Occipital lobe (tissue), 2 donors: Measurements from ENCODE around the gene ARHGEF1. TPM values are rescaled to one million over a fixed set of nuclear protein-coding genes. Genes with fewer than 3 reads are reported as not detected.

Experiments used
- DNase-seq: peaks from one replicate; lab custom pipeline; 2025; lab: John Stamatoyannopoulos, UW
- total RNA-seq: library from RNA; depleted of rRNA; stranded (reverse); fragments of >200 nt; gene quantifications from one replicate; pipeline ENCODE4 v1.2.3, GENCODE V29; 2014

The ARHGEF1 gene
- total RNA-seq, 1 donor from 2014 or later = 8.7 TPM

DNA sequence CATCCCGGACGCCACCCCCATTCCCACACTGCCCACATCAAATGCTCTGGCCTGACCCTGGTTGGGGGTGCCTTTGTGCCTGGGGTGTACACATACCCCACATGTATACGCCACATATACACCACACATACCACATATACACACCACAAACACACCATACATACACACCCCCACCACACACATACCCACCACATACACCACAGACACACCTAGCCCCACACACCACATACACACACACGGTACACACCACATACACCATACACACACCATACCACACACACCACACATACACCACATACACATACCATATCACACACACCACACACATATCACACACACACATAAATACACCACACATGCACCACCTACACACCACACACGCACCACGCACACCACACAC, 35.1 kb downstream of the ARHGEF1 start:
- no peak for DNase-seq

DNA sequence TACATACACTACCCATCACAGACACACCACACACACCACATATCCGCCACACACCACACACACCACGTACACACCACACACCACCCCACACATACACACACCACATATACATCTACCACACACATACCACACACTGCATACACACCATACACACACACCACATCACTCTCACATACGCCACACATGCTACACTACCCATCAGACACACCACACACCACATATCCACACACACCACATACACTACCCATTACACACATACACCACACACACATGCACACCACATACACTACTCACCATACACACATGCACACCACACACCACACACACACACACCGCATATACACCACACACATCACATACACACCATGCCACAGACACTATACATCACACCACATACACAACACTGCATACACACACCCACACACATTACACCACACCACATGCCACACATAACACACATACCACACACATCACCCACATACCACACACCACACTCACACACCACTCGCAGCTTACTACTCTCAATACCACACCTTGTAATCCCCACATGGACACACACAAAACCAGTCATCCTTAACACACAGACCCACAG, 35.8 kb downstream of the ARHGEF1 start:
- DNase-seq = no peak

DNA sequence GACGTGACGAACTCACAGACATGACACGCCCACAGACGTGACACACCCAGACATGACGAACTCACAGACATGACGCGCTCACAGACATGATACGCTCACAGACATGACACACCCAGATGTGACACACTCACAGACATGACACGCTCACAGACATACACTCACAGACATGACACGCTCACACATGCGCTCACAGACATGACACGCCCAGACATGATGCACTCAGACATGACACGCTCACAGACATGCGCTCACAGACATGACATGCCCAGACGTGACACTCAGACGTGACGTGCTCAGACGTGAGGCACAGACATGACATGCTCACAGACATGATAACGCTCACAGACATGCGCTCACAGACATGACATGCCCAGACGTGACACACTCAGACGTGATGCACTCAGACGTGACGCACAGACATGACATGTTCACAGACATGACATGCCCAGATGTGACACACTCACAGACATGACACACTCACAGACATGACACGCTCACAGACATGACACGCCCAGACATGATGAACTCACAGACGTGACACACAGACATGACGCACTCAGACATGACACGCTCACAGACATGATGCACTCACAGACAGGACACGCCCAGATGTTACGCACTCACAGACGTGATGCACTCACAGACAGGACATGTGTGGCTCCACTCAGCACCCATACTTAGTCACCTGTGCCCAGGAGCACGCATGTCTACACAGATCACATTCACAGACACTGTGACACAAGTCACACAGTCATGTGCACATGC, 37.1 kb downstream of the ARHGEF1 start:
- DNase-seq = no peak

DNA sequence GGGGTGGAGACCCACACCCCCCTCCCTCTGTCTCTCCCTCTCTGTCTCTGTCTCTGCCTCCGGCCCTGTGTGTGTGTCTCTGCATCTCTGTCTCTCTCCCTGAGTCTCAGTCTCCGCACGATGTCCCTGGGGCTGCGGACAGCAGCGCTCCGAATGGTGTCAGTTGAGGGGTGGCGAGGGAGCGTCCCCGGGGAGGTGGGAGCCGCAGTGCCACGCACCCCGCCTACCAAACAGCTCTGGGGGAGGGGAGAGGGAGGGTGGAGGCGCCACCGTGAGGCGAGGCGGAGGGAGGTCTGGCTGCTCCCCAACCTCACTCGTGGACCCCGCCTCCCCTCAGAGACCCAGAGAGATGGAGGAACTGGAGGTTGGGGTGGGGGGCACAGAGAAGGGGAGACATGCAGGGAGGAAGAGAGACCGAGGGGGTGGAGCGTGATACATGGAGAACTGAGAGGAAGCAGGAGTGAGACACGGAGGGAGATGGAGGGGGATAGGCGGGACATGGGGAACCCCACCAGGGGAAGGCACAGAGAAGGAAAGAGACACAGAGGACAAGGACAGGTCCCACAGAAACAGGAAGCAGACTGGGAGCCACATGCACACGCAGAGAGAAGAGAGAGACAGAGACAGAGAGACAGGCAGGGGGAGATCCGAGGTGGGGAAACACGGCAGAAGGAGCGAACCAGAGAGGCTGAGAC, 38.0 kb downstream of the ARHGEF1 start:
- DNase-seq = no peak

DNA sequence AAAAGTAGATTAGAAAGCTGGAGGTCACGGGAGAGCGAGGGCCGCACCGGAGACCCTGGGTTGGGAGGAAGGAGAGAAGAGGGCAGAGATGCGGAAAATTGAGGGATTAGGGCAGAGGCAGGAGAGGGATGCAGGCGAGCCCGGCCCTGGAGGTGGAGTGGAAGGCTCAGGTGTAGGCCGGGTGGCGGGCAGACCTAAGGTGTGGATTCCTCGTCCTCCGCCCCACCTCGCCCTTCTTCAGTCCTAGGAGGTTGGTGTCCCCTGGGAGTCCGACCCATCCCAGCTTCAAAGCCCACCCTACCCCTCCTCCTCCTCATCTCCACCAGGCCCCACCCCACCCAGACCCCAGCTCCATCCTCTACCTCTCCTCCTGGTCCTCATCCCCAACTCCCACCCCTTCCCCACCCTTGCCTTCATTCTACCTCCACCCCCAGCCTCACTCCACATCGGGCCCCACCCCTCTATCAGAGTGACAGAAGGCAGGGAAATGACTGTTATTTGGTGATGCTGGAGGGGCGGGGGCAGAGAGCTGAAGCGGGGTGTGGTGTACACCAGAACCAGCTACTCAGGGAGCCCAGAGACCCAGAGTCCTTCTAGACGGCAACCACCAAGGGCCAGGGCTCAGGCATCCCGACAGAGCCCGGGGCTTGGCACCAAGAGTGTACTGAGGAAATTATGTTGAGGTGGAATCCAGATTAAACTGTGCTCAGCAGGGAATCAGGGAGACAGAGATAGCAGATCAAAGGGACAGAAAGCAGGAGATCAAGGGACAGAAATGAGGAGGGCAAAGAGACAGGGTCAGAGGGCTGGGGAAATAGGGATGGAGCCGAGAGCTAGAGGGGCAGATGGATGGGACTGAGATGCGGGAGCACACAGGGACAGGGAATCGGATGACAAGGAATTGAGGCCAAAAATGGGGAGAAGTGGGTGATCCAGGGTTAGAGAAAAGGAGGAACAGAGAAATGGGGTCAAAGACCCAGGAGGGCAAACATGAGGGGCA, 38.9 kb downstream of the ARHGEF1 start:
- DNase-seq = no peak

DNA sequence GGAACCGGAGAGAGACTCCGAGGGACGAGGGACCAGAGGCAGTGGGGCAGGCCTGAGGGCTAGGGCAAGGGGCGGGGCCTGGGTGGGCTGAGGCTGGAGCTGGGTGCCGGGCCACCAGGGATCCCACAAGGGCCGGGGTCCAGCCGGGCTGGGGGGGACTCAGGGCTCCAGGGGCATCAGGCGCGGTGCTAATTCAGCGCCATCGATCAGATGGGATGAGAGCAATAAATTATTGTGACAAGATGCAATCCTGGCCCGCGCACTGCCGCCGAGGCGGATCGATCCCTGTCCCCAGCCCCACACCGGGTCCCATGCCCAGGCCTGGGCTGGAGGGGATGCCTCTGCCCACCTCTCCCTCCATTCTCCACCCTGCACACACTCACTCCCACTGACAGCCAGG, 39.6 kb downstream of the ARHGEF1 start:
- no peak for DNase-seq

DNA sequence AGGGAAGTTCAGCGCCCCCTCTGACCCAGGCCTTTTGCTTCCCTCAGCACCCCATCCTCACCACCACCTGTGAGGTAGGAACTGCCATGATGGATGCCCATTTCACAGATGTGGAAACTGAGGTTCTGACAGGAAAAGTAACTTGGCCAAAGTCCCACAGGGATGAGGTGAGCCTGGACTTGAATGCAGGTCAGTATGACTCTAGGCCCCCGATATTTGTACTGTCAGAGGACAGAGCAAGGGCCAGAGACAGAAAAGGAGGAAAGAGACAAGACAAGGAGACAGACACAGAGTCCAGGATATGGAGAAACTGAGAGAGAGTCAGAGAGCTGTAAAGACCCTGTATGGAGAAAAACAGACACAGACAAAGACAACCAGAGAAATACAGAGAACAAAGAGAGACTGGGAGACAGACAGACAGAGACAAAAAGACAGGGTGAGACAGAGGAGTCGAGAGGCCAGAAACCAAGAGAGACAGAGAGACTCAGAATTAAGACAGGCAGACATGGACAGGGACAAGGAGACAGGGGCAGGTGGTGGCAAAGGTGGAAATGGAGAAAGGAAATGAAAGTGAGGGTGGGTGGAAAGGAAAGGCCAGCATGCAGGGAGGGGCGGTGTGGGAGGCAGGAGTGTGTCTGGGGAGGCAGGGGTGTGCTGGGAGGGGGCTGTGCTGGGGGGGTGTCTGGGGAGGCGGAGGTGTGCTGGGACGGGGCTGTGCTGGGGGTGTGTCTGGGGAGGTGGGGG, 40.2 kb downstream of the ARHGEF1 start:
- DNase-seq = no peak

DNA sequence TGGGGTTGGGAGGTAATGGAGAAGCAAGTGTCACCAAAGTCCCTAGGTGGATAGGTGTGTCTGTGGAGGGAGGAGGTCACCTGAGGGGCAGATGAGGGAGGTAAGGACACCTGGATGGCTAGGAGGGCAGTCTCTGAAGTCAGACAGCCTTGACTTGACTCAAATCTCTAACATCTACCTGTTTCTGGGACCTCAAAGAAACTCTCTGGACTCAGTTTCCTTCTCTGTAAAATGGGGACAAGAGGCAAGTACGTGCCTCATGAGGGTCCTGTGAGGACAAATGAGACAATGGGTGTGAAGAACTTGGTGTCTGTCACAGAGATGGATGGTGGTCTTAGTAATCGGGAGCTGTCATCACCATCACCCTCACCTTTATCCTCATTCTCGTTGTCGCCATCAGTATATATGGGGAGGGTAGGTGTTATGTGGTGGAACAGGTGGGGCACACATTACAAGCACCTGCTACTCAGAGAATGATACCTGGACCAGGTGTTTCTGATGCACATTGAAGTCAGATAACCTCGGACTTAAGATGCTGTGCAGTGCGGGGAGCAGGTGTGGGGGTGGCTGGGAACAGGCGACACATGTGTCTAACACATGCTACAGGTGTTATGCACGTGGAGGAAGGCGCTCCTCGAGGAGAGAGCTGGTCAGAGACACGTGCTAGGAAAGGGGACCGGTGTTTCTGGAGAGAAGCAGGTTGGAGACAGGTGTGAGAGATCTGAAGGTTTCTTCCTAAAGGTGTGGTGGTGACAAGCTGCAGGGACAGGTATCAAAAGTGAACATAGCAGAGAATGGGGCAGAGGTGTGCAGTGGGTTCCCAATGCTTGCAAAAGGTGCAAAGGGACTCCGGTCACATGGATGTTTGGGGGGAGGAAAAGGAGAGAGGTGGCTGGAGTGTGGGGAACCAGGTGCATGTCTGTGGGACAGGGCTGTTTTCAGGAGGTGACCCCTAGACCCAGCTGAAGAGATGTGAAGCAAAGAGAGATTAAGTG, 41.5 kb downstream of the ARHGEF1 start:
- DNase-seq = no peak

DNA sequence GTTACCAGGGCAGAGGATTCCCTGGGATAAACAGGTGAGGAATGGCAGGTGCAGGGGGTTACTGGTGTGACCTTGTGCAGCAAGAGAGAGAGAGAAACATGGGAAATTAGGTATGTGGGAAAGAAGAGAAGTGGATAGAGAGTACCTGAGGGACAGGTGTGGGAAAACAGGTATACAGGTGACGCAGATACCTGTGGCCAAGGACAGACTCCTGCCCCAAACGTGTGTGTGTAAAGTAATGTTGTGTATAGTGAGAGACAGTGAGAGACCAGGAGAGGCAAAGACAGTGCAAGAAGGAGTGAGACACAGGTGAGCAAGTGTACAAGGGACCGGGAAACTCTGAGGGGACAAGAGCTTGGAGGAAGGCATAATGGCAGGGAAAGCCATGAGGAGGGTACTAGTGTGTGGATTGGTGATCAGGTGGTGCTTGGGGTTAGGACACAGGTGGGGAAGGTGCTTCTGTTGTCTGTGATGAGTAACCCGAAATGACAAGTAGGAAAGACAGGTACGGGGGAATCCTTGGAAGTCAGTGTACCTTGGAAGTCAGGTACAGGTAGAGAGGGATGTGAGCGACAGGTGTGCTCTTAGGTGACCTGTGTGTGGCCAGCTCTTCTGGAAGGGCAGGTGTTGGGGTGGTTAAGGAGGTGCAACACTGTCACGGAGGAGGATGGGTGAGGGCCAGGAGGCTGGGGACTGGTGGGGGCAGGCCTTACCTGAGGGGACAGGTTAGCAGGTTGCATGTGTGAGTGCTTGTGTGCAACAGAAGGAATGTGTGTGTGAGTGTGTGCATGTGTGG, 42.4 kb downstream of the ARHGEF1 start:
- DNase-seq = no peak

DNA sequence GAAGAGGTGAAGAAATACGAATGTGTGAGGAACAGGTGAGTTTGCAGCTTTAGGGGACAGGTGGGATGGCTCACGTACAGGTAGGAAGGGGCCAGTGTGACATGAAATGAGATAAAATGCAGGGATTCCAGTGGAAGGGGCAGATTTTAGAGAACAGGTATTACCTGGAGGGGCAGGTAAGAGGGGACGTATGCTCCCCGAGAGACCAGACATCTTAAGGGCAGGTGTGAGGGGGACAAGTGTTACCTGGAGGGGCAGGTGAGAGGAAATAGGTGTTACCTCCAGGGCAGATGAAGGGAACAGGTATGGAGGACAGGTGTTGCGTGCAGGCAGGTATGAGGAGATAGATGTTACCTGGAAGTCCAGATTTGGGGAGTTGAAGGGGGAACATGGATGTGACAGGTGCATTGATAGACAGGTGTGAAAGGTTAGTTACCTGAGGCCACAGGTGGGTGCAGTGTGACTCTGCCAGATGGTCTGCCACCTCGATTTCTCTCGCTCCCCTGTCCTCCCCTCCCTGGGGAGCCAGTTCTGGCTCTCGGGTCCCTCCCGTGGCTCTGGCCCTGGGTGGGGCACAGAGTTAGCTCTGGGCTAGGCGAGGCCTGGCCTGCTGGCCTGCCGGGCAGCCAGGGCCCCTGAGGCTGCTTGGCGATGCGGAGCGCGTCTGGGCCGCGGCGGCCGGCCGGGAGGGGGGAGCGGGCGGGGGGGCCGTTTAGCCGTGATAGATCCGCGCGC, 43.2 kb downstream of the ARHGEF1 start:
- DNase-seq = no peak

DNA sequence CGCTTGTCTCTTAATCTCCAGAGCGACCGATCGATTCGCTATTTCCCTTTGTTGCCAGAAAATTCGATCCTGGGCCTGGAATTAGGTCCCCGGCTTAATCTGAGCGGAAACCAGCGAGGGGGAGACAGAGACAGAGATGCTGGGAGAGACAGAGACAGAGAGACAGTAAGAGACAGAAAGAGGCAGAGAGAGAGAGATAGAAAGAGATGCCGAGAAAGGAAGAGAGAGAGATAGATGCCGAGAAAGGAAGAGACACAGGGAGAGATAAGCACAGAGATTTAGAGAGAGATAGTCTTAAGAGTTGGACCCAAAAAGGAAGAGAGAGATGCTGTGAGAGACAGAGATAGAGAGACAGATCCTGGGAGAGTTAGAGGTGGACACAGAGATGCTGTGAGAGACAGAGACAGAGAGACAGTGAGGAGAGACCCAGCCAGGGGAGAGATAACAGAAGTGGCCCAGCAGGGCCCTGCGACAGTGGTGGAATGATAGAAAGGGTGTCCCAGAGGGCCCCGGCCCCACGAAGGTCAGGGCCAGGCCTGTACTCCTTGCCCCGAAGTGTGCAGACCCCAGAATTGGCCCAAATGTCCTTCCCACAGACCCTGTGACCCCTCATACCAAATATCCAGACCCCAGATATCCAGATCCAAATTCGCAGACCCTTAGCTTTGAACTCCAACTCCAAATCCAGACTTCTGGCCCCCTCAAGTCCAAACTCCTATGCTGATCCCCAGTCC, 43.9 kb downstream of the ARHGEF1 start:
- no peak for DNase-seq

DNA sequence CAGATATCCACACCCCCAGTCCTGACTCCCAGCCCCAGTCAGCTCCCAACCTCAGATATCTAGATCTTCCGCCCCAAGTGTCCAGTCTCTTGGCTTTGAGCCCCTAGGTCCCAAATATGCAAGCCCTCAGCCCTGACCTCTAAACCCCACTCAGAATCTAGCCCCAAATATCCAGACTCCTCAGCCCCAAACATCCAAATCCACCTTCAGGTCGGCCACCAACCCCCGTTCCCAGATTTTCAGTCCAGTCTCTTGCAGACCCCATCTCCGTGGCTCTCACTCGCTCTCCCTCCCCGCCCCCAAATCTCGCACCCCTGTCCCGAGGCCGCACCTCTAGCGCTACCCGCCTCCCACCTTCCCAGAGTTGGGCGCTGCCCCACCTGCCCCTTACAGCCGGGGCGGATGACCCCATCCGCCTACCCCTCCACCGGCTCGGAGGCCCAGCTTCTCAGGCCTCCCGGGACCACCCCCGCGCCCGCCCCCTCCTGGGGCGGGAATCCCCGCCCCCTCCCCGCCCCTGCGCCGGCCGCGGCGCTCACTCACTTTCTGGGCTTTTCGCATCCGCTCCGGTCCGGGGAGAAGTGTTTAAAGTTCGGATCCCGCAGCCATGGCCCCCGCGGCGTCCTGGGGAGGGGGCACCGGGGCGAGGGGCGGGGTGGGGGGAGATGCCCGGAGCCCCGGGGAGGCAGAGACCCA, 44.7 kb downstream of the ARHGEF1 start:
- DNase-seq = no peak

DNA sequence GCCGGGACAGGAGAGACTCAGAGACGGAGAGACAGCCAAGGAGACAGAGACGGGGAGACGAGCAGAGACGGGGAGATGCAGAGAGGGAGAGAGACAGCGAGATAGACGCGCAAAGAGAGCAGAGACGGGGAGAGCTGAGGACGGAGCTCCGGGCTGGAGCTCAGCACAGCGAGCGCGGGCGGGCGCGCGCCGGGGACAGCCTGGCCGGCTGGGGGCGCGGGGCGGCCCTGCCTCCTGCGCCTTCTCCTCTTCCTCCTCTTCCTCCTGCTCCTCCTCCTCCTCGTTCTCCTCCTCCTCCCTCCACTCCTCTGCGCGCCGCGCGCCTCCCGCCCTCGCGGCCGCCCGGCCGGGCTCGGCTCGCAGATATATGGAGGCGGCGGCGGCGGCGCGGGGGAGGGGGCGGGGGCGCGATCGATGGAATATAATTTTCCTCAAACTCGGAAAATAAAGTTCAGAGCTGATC, 45.3 kb downstream of the ARHGEF1 start, which contains the start of gene ERFL:
ERFL (minus strand) TSS at position 229 of the 463 bp plus-strand sequence. CDS start 15,530 bp downstream, outside the sequence.
- DNase-seq = no peak

DNA sequence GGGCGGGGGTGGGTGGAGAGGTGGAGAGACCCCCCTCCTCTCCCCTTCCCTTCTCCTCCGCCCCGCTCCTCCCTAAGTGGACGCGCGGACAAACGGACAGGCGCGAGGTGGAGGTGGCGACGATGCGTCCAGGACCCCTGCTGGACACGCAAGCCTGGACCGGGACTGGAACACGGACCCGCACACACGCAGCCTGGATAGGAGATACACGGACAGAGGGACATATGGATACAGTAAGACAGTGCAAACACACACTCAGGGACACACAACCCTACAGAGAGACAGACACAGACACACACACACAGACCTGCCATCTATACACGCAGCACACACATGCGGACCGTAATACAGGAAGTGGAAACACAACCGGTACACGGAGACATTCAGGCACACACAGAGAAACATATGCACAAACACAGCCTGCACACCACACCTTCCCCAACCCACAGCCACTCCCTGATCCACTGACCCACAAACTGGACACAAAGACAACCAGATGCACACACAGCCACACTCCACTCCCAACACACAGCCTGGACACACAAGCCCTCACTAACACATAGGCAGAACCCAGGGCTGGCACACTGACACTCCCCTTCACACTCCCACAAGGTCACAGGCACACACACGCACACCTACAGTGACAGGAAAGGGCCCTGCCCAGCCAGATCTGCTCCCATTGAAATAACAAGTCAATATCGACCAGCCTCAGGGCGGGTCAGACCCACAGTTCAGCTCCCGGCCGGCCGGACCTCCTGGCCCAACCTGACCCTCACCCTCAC, 46.0 kb downstream of the ARHGEF1 start:
- no peak for DNase-seq

DNA sequence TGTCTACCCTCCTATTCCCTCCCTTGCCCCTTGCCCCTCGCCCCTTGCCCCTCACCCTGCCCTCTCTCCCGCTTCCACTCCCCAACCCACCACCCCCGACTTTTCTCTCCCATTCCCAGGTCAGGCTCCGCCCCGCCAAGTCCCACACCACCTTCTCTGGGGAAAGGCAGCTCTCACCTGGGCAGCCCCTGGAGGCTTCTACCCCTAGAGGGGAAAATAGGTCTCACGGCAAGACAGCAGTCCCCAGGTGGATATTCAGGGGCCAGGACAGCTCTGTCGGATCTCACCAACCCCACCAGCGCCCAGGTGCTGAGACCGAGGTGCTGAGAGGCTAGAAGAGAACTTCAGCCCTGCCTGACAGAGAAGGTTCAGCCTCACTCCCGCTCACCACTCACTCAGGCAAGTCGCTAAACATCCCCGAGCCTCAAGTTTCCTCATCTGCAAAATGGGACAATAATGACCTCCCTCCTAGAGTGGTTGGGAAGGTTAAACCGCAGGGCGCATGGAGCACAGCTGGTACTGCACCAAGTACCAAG, 46.6 kb downstream of the ARHGEF1 start:
- DNase-seq = no peak
